GM21360 (cell line): ENCODE measurements around the gene MTCL1.

Experiments
- ATAC-seq: cut with Tn5 transposase; IDR thresholded peaks from one replicate; pipeline ENCODE4 v1.9.1; 2021; ENCODE audit warnings: mild to moderate bottlenecking, moderate library complexity; ENCODE audit not compliant: unreplicated experiment

MTCL1 gene

DNA sequence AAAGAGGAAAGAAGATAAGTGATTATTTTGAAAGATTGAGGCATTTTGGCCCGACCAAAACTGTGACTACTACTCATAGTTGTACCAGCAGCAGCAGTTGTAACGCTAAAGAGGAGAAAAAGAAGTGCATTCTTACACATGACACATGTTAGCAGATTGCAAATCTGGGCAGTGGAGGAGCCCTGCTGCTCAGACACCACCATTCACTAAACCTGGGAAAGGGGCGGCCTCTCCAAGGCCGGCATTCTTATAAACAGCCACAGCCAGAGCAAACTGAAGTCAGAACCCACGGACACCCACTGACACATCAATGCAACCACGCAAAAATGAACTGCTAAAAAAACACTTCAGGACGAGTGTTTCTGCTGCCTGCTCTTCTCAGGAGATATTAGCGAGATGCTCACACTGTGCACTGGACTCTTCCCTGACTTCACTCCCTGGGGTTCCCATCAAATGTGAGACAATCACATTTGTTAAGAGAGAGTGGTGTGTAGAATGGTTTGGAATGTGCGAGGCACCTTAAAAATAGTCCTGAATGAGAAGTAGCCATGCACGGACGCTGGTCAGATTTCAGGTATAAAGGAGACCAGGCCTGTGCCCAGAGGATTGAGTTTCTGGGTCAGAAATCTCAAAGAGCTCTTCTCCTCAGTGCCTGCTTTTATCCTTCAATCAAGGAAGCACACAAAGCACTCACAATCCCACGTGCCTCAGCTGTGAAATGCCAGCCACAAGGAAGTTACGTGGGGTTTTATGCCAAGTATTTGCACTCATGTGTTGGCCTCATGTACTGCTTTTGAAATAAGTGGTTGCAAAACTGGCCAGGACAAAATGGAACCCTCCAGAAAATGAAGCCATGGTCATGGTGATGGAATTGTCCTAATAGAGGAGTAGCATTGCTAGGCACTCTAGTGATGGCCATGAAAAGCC is 83.4 kb downstream of the MTCL1 start:
- ATAC-seq = no peak

DNA sequence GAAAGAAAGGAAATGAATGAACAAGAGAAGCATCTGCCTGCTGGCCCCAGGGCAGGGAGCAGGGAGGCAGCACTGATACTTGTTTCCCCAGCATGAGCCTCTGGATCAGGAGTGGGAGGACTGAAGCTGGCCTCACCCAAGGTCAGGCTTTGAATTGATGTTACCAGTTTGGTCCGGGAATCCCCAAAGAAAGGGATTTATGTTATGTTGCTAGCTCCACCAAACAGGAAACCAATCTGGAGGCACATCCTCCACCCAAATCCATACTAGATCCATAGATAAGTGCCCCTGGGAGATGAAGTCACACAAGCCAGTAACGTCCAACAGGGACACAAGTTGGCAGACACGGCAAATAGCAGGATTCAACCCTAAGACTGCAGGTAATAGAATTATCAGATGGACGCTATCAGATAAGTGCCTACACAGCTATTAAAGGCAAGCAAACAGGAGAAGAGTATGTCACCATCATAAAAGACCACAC is 85.9 kb downstream of the MTCL1 start:
- no peak for ATAC-seq

DNA sequence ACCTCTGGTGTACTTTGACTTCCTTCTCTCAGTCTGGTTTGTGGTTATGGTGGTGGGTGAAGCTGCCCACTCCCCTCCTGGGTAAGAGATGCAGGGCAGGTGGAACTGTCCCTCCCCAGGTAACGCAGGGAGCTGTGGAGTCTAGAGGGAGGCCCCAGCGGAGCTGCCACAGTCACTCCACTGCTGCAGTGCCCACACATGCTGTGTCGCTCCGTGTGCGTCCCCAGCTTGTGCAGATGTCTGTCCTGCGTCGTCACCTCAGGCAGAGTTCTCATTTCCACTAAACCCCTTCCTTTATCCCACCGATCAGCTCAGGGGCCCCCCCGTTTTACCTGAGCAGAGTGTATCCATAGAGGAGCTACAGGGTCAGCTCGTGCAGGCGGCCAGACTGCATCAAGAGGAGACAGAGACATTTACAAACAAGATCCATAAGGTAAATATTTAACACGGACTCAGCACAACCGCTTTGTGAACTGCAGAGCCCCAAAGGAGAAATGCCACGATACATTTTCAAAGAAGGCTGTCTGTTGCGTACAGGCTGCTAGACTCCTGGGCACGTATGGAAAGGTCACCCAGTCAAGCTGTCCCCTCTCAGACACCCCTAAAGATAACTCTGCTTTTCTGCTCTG is 87.4 kb downstream of the MTCL1 start:
- ATAC-seq = no peak

DNA sequence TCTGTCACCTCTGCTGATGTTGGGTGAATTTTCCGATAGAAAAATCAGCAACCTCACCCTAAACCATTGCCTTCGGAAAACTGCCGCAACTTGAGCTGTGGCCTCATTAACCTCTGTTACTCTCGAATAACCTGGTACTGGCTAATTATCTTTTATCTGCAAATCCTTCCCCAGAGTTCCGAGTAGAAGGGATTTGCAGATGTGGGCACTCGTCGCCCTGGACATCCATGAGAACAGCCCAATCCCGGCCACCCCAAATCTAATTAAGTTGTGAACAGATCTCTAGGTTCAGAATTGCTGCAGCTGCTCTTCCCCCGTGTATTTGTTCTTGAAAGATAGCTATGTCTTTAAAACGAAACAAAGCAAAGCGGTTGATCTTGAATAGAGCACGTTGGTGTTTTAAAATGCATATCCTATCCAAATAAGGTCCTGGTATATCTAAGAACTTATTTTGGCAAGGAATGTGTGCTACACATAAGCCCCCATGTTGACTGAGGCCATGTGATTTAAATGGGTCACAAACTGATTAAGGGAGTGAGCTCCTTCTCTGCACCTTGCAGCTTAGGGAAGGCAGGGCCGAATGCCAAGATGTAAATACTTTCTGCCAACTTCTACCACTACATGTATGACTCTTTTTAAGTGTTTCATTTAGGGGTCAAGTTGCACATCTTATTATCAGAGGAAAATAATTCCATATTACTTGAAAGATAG is 88.2 kb downstream of the MTCL1 start:
- ATAC-seq = no peak

DNA sequence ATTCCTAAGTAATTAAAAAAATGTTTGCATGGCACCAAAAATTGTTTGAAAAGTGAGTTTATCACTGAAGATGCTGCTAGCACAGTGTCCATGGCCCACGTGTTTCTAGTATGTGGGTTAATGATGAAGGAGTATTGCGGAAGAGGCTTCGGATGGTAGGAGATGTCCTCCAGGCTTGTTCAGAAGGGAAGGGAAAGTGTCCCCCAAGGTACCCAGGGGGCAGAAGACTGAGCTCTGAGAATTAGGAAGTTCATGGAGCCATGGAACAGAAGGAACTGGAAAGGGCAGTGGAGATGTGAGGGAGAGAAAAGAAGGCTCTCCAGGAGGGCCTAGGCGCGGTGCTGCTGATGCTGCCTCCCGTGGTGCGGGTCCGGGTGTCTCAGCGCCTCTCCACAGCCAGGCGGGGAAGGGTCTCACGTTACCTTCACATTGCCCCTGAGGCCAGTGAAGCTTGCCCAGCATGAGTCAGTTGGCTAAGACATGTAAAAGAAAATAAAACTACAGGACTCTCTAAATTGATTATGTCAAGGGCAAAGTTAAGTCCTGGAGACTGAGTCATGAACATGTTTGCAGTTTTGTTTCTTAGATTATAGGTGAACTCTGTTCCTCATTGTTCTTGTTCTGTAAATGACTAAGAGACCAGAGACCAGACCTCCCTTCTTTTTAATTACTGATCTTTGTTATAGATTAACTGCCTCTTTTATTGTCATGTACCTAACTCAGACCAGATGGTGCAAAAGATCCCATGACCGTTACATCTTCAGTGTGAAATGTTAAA is 89.0 kb downstream of the MTCL1 start:
- no peak for ATAC-seq

DNA sequence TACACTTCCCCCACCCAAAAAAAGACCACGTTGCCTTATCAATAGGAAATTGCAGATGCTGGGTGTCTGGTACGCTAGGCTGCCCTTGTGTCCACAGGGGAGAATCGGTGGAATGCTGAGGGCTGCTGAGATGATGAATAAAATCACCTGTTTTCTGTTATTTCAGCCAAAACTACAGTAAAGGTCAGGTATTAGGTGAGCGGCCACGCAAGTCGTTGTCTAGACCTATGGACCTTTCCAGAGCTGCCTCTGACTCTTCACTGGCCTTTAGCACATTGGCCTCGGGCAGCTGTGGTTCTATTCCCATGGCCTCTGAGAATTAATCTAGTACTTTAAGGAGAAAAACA is 89.6 kb downstream of the MTCL1 start:
- ATAC-seq = no peak

DNA sequence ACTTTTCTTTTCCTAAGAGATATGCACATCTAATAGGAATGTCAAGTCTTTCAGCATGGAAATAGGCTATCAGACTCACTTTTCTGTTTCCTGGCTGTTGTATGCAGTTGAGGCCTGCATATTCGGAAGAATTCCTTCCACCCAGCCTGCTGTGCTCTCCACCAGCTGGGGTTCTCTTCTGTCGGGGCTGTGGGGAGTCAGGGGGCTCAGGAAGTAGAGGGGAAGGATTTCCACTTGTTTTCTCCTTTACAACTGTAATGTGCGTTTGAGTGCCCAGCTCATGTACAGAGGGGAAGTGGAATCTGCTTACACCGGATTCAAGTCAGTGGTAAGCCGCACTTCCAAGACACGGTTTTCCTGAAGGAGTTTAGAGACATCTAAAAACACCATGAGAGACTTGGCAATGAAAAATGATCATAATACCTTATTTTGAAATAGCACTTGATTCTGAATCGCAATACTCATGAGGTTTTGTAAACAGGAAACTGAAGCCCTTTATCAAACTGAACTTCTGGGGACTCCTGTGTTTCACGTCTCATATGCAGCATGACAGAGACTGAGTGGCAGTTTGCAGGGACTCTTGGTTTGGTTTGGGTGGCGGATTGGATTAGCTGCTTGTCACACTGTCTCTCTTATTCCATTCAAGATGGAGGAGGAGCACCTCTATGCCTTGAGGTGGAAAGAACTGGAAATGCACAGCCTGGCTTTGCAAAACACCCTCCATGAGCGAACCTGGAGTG is 90.4 kb downstream of the MTCL1 start:
- ATAC-seq = no peak

DNA sequence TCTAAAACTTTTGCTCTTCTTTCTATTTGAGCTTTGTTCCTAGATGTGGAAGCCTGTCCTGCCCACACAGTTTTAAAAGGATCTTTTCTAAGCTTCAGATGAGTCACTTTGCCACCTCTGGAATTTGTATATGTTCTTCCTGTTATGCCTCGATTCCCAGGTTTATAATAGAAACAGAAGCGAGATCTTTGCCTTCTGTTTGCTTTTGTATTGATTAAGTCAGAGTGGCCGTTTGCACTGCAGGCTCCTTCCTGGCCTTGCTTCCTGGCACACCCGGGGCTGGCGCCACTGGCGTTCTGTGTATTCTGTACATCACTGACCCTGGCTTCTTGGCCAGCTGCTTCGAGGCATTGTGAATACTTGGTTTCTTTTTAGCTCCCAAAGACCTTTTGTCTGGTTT is 91.8 kb downstream of the MTCL1 start:
- ATAC-seq = no peak

DNA sequence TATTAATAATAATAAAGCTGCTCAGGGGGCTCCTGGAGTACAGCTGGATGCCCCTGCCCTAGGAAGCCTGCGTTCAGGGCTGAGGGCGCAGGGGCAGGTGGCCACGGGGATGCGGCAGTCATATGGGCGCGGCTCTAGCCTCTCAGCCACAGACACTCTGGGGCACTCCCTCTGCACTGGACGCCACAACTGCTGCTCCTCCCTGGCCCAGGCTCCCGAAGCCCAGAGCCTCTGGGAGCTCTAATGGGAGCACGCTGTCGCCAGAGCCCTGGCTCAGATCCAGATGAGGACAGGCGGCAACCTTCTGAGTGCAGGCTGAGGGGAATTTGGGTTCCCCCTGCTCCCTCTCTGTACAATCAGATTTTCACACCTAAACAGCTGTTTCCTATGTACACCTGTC is 93.6 kb downstream of the MTCL1 start:
- no peak for ATAC-seq

DNA sequence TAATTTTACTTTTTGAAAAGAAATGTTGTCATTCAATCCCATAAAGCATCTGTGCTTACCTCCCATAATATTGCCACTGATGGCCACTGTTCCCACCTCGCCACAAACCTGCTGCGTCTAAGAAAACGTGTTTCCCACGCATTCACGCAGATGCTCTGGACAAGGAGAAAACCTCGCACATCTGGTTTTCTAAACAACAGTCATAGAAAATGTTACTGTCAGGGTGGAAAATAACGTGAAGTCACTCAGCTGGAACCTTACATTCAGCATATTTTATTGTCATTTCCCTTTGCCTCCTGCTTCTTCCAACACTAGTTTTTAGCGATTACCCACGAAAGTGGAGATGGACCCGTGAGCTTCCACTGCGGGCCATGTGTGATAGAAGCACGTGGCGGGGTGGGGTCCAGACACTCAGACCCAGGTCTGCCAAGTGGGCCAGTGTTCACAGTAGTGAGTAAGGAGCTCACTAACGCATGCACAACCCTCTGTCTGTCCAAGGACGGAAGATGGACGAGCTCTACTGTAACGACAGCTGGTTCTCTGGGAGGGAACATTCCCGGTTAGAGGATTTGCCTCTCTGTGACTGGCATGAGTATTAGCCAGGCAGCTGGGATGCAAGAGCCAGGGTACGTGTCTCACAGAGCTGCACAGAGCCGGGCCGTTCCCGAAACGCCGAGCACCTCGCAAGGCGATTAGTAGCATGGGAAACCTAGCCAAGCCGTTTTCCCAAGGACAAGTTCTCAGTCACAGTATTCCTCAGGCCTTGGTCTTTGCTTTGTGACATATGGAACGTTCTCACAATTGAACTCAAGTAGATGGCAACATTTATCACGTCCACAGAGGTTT is 94.5 kb downstream of the MTCL1 start:
- no peak for ATAC-seq

DNA sequence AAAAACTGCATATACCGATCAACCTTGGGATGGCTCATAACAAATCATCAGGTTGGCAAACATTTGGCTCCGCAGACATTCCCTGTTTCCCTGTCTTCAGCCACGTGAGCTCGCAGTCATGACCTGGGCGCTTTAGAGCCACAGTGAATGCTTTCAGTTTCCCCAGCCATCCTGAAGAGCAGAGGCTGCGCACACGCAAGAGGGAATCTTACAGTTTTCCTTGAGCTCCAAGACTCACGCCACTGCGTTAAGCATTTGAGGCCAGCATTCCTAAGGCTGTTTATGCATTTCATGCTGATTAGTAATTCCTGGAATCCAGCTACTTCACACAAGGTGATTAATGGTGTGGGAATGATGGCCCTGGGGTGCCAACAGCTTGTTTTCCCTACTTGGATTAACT is 95.1 kb downstream of the MTCL1 start:
- ATAC-seq = no peak

DNA sequence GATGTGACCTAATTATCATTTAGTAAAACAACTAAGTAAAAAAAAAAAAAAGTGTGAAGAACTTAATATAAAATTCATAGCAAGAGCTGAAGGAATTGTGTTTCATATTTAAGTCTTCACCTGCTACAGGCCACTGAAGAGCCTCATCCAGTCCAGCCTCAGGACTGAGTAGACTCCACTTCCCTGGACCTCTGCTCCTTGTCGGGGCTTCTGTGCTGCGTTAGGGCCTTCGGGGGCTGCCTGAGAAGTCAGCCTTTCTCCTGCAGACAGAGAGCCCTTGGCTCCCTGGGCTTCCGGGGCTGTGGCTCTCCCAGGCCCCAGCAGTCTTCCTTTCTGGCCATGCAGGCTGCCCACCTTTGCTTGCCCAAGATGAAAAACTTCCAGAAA is 95.5 kb downstream of the MTCL1 start:
- ATAC-seq = no peak

DNA sequence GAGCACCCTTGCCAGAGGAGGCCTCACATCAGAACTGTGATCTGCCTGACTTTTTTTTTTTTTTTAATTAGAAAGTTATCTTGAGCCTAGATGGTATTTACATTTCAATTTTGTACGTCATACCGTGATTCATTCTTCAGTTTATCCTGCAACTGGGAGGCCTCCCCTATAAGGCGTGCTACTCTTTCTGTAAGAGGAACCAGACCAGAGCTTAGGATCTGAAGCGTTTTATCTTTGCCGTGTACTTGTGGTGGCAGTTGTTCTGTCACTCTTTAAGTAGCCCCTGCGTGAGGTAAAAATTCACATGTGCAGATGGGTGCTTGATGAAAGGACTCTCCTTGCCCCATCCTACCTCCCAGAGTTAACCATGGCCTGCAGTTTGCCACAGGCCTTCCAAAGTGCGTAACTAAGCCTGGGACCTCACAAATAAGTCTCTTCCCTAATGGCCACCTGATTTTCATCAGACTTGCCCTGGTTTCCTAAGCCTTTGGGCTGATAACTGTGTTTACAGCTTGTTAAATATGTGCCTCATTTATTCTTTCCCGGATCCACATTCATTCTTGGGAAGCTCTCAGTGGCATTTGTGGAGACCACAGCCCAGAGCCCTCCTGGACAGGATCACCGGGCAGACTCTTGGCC is 96.0 kb downstream of the MTCL1 start:
- ATAC-seq = no peak

DNA sequence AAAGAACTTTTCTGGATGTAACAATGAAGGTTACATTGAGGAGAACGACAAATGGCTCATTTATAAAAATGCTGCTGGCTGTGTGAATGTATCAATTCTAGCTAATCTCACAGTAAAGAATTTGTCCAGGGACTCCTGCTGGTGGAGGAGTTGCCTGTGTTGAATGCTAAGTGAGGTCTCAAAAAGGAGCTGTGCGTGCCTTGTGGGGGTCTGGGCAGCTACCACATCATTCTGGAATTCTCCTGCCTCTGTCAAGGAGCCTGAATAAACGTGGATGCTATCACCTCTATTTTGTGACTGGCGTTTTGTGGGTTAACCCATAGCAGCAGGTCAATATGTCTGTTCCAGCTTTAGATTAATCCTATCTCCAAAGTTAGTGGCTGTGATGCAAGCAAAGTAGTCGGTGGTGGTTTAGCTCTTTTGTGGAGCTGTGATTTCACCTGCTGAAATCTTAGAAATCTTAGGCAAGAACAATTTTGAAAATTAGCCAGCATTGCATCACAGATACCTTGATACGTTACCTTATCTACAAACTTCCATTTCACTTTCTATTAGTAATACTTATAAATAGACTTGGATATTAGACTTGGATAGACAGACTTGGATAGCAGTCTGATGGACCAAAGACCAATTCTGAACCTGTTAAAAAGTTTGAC is 96.8 kb downstream of the MTCL1 start:
- ATAC-seq = no peak

DNA sequence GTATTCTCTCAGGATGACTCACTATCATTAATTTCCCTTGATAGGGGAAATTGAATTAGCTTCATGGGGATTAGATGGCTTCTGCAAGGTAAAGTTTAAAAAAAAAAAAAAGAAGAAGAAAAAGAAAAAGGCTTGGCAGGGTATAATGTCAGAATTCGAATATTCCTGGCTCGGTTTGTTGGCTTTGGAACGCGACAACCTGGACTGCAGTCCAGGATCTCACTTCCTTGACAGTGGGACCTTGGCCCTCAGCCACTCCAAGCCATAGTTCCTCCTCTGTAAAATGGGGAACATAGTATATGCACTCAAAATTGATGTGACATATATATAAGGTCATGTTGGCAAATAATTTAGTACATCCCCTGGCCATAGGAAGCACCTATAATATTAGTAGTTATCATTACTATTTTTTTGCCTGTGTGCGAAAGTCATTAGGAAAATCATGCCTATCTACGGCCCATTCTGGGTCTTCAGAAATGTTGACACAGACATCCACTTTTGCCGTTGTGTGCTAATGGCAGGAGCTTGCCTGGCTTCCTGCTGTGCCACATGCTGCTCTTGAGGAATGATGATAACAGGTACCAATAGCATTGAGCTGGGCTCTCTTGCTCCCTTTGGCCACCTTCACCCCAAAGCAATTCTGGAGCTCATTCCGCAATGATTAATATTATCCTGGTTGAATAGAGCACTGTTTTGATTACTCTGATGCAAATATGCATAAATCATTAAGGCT is 97.9 kb downstream of the MTCL1 start:
- no peak for ATAC-seq

DNA sequence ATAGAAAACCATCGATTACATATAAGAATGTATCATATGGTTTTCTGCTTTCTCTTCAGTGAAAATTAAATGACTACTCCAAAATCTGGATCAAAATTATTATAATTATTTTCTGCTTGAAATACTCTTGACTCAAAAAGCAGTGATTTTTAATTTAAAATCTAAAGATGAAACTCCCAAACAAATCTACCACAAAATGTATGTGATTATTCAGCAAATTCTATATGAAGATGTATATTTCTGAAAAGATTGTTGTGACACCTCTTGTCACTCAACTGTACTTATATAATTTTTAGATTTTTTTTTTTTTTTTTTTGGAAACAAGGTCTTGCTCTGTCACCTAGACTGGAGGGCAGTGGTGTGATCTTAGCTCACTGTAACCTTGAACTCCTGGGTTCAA is 98.6 kb downstream of the MTCL1 start:
- ATAC-seq = no peak

DNA sequence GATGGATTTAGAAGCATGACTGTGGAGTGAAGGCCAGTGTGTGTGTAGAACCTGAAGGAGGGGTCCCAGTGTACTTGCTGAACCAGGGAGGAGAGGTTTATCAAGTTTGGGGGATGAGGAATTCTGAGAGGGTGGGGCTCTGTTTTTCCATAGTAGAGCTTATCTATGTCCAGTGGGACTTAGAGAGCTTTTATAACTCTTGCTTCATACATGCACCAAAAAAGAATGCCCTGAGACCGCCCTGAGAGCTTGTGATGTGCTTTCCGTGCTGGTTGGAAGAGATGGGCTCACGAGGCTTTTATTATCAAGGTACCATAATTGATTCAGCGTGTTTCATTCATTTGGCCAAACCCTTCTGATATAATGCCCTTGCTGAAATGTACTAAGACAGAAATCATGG is 100.2 kb downstream of the MTCL1 start:
- no peak for ATAC-seq
